ENCODE measurements around the gene FBRS. TPM values are rescaled to one million over a fixed set of nuclear protein-coding genes. Genes with fewer than 3 reads are reported as not detected.
A peak's percentile ranks its signal among the peaks of the same experiment; 100 is the strongest.

The FBRS gene
- 10 to 100 TPM; 52.1 to 62.3 TPM for total RNA-seq
- 10 to 100 TPM; 54.1 to 80.8 (median 64.0) TPM for polyA plus RNA-seq (ENCODE audit: insufficient read length in 6 of 6)
- long read RNA-seq, donor 1, full-length matches to known transcripts: 16 of 21 reads
- long read RNA-seq, donor 1, partial matches to known transcripts: 5 of 21 reads
- long read RNA-seq, donor 1, other reads (novel, unspliced or antisense): 0 of 21 reads
- long read RNA-seq, donor 2, full-length matches to known transcripts: 8 of 14 reads
- long read RNA-seq, donor 2, partial matches to known transcripts: 6 of 14 reads
- long read RNA-seq, donor 2, other reads (novel, unspliced or antisense): 0 of 14 reads
- long read RNA-seq, donor 3, full-length matches to known transcripts: 4 of 4 reads
- long read RNA-seq, donor 3, partial matches to known transcripts: 0 of 4 reads
- long read RNA-seq, donor 3, other reads (novel, unspliced or antisense): 0 of 4 reads
- long read RNA-seq, donor 4, partial matches to known transcripts: 0 of 3 reads
- long read RNA-seq, donor 4, other reads (novel, unspliced or antisense): 3 of 3 reads
- long read RNA-seq, donor 5, partial matches to known transcripts: 8 of 9 reads
- long read RNA-seq, donor 5, other reads (novel, unspliced or antisense): 0 of 9 reads
- long read RNA-seq, donor 6, partial matches to known transcripts: 0 of 4 reads
- long read RNA-seq, donor 6, other reads (novel, unspliced or antisense): 0 of 4 reads
- long read RNA-seq, donor 7, partial matches to known transcripts: 0 of 4 reads
- long read RNA-seq, donor 7, other reads (novel, unspliced or antisense): 0 of 4 reads
- long read RNA-seq, donor 8, full-length matches to known transcripts: 8 of 23 reads
- long read RNA-seq, donor 8, partial matches to known transcripts: 15 of 23 reads
- long read RNA-seq, donor 8, other reads (novel, unspliced or antisense): 0 of 23 reads
- long read RNA-seq, donor 9: 0 reads
- long read RNA-seq, donor 10, partial matches to known transcripts: 0 of 4 reads
- long read RNA-seq, donor 10, other reads (novel, unspliced or antisense): 3 of 4 reads
- long read RNA-seq, donor 11: 0 reads
- long read RNA-seq, donor 12, partial matches to known transcripts: 0 of 4 reads
- long read RNA-seq, donor 12, other reads (novel, unspliced or antisense): 0 of 4 reads

DNA sequence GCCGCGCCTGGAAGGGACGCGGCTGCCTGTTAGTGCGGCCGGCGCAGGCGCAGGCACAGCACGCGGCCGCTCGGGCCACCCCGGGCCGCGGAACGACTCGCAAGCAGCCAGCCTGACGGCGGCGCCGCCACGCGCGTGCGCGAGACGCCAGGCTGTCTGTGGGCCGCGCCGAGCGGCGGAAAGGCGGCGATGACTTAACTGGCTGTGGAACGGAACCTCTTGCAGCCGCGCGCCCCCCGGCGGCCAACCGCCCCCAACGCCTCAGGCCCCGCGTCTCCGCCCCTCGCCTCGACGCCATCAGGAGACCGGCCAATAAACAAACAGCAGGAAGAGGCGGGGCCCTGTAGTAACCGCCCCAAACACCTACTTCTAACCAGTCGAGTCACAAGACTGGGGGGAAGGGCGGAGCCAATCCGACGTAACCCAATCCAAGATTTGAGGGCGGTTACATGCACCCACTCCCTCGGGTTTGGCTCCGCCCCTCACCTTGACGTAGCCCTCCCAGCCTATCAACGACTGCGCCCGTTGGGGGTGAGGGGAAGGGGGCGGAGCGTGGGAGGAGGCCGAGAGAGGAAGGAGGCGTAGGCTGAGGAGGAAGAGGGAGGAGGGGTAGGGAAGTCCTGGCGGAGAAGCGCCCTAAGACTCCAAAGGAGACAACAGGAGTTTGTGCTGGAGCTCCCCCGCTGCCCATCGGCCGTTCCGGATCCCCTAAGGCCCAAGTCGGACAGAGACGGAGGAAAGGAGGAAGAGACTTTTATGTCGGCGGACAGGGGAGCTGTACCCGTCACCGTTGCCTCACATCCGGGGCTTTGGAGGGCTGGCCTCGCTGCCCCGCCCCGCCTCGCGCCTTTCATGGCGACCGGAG lies at the start of gene FBRS:
Gene FBRS (plus strand): TSS at position 566 of the 865 bp plus-strand sequence. CDS start 1,088 bp downstream, outside the sequence.
- H3K36me3 ChIP-seq: peaks cover 0 to 63% of the 10 kb centered on the region in 2 donors
- intact Hi-C loops (cut with DNase I): no loop called here
- no peaks in the 10 kb centered on the region for H3K9me3 ChIP-seq
- TF ChIP-seq, protein P1, sequence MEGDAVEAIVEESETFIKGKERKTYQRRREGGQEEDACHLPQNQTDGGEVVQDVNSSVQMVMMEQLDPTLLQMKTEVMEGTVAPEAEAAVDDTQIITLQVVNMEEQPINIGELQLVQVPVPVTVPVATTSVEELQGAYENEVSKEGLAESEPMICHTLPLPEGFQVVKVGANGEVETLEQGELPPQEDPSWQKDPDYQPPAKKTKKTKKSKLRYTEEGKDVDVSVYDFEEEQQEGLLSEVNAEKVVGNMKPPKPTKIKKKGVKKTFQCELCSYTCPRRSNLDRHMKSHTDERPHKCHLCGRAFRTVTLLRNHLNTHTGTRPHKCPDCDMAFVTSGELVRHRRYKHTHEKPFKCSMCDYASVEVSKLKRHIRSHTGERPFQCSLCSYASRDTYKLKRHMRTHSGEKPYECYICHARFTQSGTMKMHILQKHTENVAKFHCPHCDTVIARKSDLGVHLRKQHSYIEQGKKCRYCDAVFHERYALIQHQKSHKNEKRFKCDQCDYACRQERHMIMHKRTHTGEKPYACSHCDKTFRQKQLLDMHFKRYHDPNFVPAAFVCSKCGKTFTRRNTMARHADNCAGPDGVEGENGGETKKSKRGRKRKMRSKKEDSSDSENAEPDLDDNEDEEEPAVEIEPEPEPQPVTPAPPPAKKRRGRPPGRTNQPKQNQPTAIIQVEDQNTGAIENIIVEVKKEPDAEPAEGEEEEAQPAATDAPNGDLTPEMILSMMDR (IDR thresholded peaks at IDR 0.05): peak; percentile 79 to 96
- peak; percentile 88 for ATAC-seq
- peaks cover 10 to 56% of the 10 kb centered on the region in 2 donors for H3K4me1 ChIP-seq
- H3K27ac ChIP-seq: peak within 1 kb of the TSS; percentile 99 to 100
- DNase-seq: peak; percentile 100
- H3K4me3 ChIP-seq: peak within 1 kb of the TSS; percentile 87 to 91
- no peaks in the 10 kb centered on the region for H3K27me3 ChIP-seq

DNA sequence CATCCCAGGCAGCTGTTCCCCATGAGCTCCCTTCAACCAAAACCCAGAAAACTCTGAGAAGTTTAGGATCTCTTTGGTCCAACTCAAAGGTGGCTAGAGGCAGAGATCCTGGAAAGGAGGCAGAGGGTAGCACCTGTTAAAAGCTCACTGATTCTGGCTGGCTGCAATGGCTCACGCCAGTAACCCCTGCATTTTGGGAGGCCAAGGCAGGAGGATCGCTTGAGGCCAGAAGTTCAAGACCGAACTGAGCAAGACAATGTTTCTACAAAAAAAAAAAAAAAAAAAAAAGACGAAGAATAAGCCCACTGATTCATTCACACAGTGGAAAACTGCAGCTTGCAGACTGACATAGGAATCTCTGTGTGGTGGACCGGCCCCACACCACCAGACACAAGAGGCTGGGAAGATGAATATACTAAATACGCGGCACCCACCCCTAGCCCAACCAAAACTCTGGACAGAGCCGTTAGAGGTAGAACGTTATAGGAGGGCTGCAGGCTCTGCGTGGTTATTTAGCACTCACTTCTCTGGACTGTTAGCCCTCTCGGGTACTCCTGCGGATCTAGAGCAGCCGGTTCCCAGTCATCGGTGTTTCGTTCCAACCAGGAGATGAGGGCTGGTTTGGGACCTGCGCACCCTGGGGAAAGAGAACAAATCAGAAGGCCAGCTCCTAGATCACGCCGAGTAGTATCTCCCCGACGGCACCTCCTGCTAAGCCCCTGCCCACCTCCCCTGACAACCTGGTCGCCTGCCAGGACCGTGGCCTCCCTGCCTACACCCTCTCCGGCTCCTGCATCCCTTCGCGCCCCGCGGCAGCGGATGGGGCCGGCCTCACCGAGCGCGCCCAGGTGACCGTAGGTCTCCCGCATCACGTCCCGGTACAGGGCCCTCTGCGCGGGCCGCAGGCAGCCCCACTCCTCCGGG lies 49.0 kb upstream of the FBRS start:
- peak overlapping the region; percentile 93 to 95 for H3K27ac ChIP-seq
- ATAC-seq (peak; percentile 83), DNase-seq (peak in 3 of 4 donors; percentile 39 to 89 (median 59))
- intact Hi-C loops (cut with DNase I): no loop called here
- H3K4me1 ChIP-seq: peaks cover 0 to 38% of the 10 kb centered on the region in 2 donors
- H3K4me3 ChIP-seq: peak overlapping the region; percentile 73 to 79
- H3K9me3 ChIP-seq: no peaks in the 10 kb centered on the region
- TF ChIP-seq, protein P1 (IDR thresholded peaks at IDR 0.05): no peak
- peaks cover 0 to 29% of the 10 kb centered on the region in 2 donors for H3K36me3 ChIP-seq
- H3K27me3 ChIP-seq: no peaks in the 10 kb centered on the region

DNA sequence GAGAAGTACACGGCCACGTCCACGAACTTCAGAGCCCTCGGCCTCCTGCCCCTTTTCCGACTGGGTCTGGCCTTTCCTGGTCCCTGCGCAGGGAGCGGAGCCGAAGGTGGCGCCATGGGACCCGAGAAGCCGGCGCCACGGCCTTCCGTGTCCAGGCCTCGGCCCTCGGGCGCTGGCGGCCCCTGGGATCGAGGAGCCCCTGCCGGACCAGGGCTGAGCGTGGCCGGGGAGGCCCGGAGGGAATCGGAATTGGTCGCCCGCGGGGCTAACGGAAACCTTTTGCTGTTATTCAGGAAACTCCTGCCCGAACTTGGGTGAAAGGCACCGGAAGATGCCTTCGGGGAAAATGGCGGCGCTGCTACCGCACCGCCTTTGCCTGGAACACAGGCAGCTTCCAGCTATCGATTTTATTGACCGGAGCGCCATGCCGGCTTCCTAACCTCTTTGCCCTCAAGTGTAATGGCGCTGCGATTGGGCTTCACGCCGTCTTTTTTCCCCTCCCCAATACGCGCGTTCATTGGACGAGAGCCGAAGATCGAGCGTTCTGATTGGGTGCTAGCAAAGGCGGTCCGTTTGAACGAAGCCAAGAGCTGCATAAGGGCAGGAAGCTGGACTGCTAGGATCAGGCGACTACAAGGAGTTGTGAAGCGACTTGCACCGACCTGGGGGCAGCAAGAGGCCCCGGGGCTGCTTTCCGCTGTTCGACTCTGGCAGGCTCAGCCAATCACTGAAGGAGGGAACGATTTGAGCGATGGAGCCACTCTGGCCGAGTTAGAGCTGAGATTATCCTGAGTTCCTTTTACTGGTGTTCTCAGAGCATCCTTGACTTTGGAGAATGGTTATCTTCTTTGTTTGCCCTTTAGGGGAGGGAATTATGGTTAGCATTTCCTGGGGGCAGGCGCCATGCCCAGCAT lies 48.0 kb upstream of the FBRS start, which contains the start of gene ZNF689:
Gene ZNF689 (minus strand): TSS at position 464 of the 914 bp plus-strand sequence. CDS start 348 bp downstream, at position 116.
- DNase-seq (peak; percentile 88 to 99 (median 94)), ATAC-seq (peak; percentile 96)
- Histone ChIP-seq H3K4me1 (peaks cover 0 to 29% of the 10 kb centered on the region in 2 donors), H3K4me3 (peak within 1 kb of the TSS; percentile 73 to 79), H3K9me3 (no peaks in the 10 kb centered on the region), H3K36me3 (peaks cover 0 to 20% of the 10 kb centered on the region in 2 donors), H3K27ac (peak within 1 kb of the TSS; percentile 93 to 95), H3K27me3 (no peaks in the 10 kb centered on the region)
- intact Hi-C loops (cut with DNase I): no loop called here
- TF ChIP-seq, protein P1 (IDR thresholded peaks at IDR 0.05): no peak

All from left lung (tissue), 14 donors.